Left renal cortex interstitium (tissue), 4 donors: Measurements from ENCODE around the gene CEMIP. TPM values are rescaled to one million over a fixed set of nuclear protein-coding genes. Genes with fewer than 3 reads are reported as not detected.

Experiments
- DNase-seq, 4 donors: peaks; one replicate each; pipeline ENCODE4 v3.0.0-alpha.2; 2013; ENCODE audit warnings: low read depth in 4 of 4, low spot score in 2 of 4, missing footprints in 1 of 4
- polyA plus RNA-seq, 4 donors: library from polyadenylated mRNA; unstranded; fragments of 120-200 nt; gene quantifications; one replicate each; pipeline ENCODE4 v1.2.1, GENCODE V29; 2013; ENCODE audit not compliant: insufficient read length in 4 of 4

The CEMIP gene
- polyA plus RNA-seq, 4 donors = 2.0 to 6.2 (median 4.1) TPM

- DNase-seq = no peak
These were observed 136.9 kb downstream of the CEMIP start for GRCh38 chr15:80916056-80916455.

- no peak for DNase-seq
These were observed 139.1 kb downstream of the CEMIP start for GRCh38 chr15:80918196-80918783.

- DNase-seq = no peak
These were observed 141.1 kb downstream of the CEMIP start for GRCh38 chr15:80920271-80920699.

GRCh38 chr15:80921736-80922410 lies 142.7 kb downstream of the CEMIP start:
- DNase-seq = no peak

GRCh38 chr15:80923668-80924067 lies 144.5 kb downstream of the CEMIP start:
- DNase-seq = no peak

GRCh38 chr15:80924278-80924677 lies 145.1 kb downstream of the CEMIP start:
- no peak for DNase-seq

GRCh38 chr15:80925597-80926059 lies 146.5 kb downstream of the CEMIP start:
- DNase-seq = no peak

GRCh38 chr15:80926126-80926525 lies 147.0 kb downstream of the CEMIP start:
- no peak for DNase-seq

GRCh38 chr15:80929225-80929624 lies 150.1 kb downstream of the CEMIP start:
- DNase-seq = no peak

GRCh38 chr15:80929689-80930088 lies 150.5 kb downstream of the CEMIP start:
- DNase-seq = no peak

- DNase-seq = no peak
These were observed 152.0 kb downstream of the CEMIP start for GRCh38 chr15:80931191-80931590.

- no peak for DNase-seq
These were observed 152.7 kb downstream of the CEMIP start for GRCh38 chr15:80931721-80932512.

GRCh38 chr15:80932513-80932815 lies 153.3 kb downstream of the CEMIP start:
- no peak for DNase-seq

GRCh38 chr15:80932989-80933388 lies 153.8 kb downstream of the CEMIP start:
- peak in 2 of 4 donors; percentile 10 to 11 for DNase-seq

GRCh38 chr15:80934761-80935221 lies 155.6 kb downstream of the CEMIP start:
- DNase-seq = no peak

- DNase-seq = no peak
These were observed 157.3 kb downstream of the CEMIP start for GRCh38 chr15:80936288-80937078.

GRCh38 chr15:80937718-80938117 lies 158.5 kb downstream of the CEMIP start:
- no peak for DNase-seq

- DNase-seq = no peak
These were observed 160.0 kb downstream of the CEMIP start for GRCh38 chr15:80939216-80939615.

GRCh38 chr15:80940331-80940730 lies 161.2 kb downstream of the CEMIP start:
- no peak for DNase-seq

- no peak for DNase-seq
These were observed 161.7 kb downstream of the CEMIP start for GRCh38 chr15:80940851-80941250.

GRCh38 chr15:80942266-80942665 lies 163.1 kb downstream of the CEMIP start:
- DNase-seq = no peak
